Naive B cell (primary cell): ENCODE measurements around the gene LPP. TPM values are rescaled to one million over a fixed set of nuclear protein-coding genes. Genes with fewer than 3 reads are reported as not detected.
"Not testable (repeated sequence)": the region's sequence is repeated elsewhere in the genome, so short reads cannot be mapped to it uniquely, and the experiment has no call there.

Experiments used
- ATAC-seq, 2 donors: fragments of 150-1000 bp; cut with Tn5 transposase; 2 replicates each; pipeline ENCODE4 v1.10.0; 2021; ENCODE audit warnings: low read depth in 2 of 2, mild to moderate bottlenecking in 2 of 2, moderate library complexity in 2 of 2
- DNase-seq: peaks from one replicate; pipeline ENCODE4 v3.0.0; 2022
- H3K27ac Mint-ChIP-seq, 6 donors: one replicate each; pipeline ENCODE4 v1.8.0; 2020 to 2022; ENCODE audit warnings: mild to moderate bottlenecking in 6 of 6, mixed read lengths in 6 of 6, moderate library complexity in 5 of 6, inconsistent platforms in 2 of 6
- H3K27me3 Mint-ChIP-seq, 3 donors: one replicate each; pipeline ENCODE4 v1.8.0; 2021 to 2022; ENCODE audit warnings: mixed read lengths in 3 of 3, mild to moderate bottlenecking in 1 of 3
- H3K36me3 Mint-ChIP-seq, 2 donors: one replicate each; pipeline ENCODE4 v1.8.0; 2020 to 2022; ENCODE audit warnings: mixed read lengths in 2 of 2, inconsistent platforms in 1 of 2, mild to moderate bottlenecking in 1 of 2
- H3K4me1 Mint-ChIP-seq, 3 donors: one replicate each; pipeline ENCODE4 v1.8.0; 2020 to 2022; ENCODE audit warnings: mixed read lengths in 3 of 3, inconsistent platforms in 1 of 3, mild to moderate bottlenecking in 1 of 3, moderate library complexity in 1 of 3
- H3K4me3 Mint-ChIP-seq, 8 donors: one replicate each; pipeline ENCODE4 v1.8.0; 2020 to 2022; ENCODE audit warnings: mild to moderate bottlenecking in 8 of 8, mixed read lengths in 8 of 8, moderate library complexity in 8 of 8, inconsistent platforms in 2 of 8
- H3K9me3 Mint-ChIP-seq, 7 donors: one replicate each; pipeline ENCODE4 v1.8.0; 2020 to 2022; ENCODE audit warnings: mixed read lengths in 7 of 7, mild to moderate bottlenecking in 5 of 7, inconsistent platforms in 2 of 7, moderate library complexity in 1 of 7
- polyA plus RNA-seq, 6 donors: library from polyadenylated mRNA; unstranded; fragments of 300-500 nt; fragmentation: Illumina TruSeq; gene quantifications; one replicate each; pipeline ENCODE4 v1.2.3, GENCODE V29; 2021; ENCODE audit warnings: low read depth in 6 of 6

The LPP gene
- polyA plus RNA-seq, 6 donors from 2014 or later: 9.6 to 58.6 (median 25.4) TPM

DNA sequence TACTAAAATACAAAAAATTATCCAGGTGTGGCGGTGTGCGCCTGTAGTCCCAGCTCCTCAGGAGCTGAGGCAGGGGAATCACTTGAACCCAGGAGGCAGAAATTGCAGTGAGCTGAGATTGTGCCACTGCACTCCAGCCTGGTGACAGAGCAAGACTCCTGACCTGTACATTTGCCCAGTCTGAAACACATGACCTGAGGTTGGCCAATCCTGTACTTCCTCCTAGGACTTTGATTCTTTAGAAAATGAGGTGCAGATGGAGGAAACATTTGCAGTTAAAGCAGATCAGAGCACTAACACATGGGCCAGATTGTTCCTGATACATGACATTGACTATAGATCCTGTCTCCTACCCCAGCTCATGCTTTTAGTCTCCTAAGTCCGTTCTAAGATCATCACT lies 28.9 kb upstream of the LPP start:
- Mint-ChIP-seq H3K27ac (peak overlapping the region in 1 of 6 donors; percentile 42), H3K9me3 (no peaks in the 10 kb centered on the region), H3K27me3 (no peaks in the 10 kb centered on the region), H3K4me3 (peak overlapping the region in 1 of 8 donors; percentile 50), H3K36me3 (no peaks in the 10 kb centered on the region), H3K4me1 (peaks cover 19 to 27% (median 24%) of the 10 kb centered on the region in 3 donors)
- ATAC-seq (no peak), DNase-seq (no peak)

DNA sequence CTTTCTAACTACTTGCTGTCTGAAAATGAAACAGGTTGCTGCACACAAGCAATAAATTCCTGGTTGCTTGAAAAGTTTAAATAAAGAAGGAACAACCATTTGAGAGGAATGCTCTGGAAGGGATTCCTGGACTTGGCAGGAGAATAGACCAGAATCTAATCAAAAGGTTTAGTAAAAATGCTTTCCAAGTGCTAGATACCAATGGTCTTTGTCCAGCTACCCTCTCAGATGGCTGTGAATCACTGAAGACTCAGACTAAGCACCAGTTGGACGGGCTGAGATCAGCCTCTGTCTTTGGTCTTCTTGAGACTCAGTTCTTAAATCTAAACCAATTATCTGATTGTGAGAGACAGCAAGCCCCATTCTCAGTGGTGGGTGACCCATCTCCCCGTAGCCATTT lies 27.7 kb upstream of the LPP start:
- ATAC-seq (no peak), DNase-seq (no peak)
- H3K4me3 Mint-ChIP-seq: no peak overlapping the region
- H3K27ac Mint-ChIP-seq: peak overlapping the region in 1 of 6 donors; percentile 54
- peaks cover 19 to 27% (median 24%) of the 10 kb centered on the region in 3 donors for H3K4me1 Mint-ChIP-seq
- H3K27me3 Mint-ChIP-seq: no peaks in the 10 kb centered on the region
- H3K36me3 Mint-ChIP-seq: no peaks in the 10 kb centered on the region
- H3K9me3 Mint-ChIP-seq: no peaks in the 10 kb centered on the region

DNA sequence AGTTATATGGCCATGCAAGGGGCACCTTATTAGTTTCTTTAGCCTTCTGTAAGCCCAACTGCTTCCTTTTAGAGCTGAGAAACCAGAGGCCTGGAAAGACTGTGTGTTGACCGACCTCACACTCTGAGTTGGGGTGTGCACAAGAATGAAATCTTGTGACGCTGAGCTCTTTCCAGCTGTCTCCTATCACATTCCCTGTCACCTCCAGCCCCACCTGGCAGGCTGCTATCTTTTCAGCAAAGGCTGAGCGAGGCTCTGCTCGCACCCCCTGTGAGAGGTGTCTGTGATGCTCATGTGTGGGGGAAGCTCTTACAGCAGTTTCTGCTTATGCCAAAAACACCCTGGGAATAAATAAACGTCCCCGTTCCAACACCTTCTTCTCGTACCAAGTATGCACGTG lies 27.0 kb upstream of the LPP start:
- Mint-ChIP-seq H3K27ac (peak overlapping the region in 1 of 6 donors; percentile 24), H3K36me3 (no peaks in the 10 kb centered on the region), H3K9me3 (no peaks in the 10 kb centered on the region), H3K4me3 (no peak overlapping the region), H3K4me1 (peaks cover 17 to 26% (median 24%) of the 10 kb centered on the region in 3 donors), H3K27me3 (no peaks in the 10 kb centered on the region)
- no peak for ATAC-seq
- DNase-seq: no peak

DNA sequence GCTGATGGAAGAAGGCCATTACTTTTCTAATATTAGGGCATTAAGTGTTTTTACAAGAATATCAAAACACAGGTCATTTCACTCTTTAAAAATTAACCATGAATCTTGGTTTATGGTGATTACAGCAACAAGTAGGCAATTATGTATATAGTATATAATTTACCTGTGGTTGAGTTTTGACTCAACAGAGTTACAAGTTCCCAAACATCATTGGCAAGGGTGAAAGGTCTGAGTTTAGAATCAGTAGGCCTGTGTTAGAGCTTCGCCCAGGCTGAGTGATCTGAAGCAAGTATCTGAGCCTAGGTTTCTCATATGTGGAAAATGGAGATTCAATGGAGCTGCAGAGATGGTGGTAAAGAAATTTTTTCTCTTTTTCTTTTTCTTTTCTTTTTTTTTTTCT lies 25.1 kb upstream of the LPP start:
- ATAC-seq: no peak
- DNase-seq: no peak
- Mint-ChIP-seq H3K36me3 (peaks cover 0 to under 1% of the 10 kb centered on the region in 2 donors), H3K27ac (no peak overlapping the region), H3K27me3 (no peaks in the 10 kb centered on the region), H3K4me3 (no peak overlapping the region), H3K9me3 (no peaks in the 10 kb centered on the region), H3K4me1 (peaks cover 3 to 6% (median 4%) of the 10 kb centered on the region in 3 donors)

DNA sequence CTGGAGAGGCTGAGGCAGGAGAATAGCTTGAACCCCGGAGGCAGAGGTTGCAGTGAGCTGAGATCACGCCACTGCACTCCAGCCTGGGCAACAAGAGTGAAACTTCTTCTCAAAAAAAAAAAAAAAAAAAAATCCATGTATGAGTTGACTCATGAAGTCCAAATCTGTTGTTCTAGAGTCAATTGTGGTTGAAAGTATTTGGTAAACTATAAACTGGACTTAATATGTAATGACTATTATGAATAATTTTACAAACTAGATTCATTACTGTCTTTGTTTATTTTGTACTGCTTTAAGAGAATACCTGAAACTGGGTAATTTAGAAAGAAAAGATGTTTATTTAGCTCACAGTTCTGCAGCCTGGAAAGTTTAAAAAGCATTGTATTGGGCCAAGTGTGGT lies 22.9 kb upstream of the LPP start:
- not testable (repeated sequence) for H3K27ac Mint-ChIP-seq, ATAC-seq, DNase-seq, H3K36me3 Mint-ChIP-seq, H3K4me3 Mint-ChIP-seq, H3K4me1 Mint-ChIP-seq, H3K9me3 Mint-ChIP-seq, H3K27me3 Mint-ChIP-seq

DNA sequence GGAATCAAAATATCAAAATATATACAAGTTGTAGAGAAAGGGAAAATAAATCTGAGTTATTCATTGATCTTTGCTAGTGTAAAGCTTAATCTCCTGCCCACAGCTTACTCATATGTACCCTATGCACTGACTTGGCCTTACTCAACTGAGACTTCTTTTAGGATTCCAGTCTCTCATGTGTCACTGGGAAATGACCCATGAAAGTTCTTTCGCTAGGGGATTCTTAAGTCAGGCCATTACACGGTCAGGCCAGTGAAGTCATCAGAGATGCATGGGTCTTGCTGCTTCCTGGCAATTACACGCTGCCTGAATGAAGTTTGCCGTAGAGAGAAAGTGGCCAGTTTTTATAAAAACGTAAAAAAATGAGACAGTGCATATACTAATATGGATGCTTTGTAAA lies 20.7 kb upstream of the LPP start:
- Mint-ChIP-seq H3K9me3 (no peaks in the 10 kb centered on the region), H3K27me3 (no peaks in the 10 kb centered on the region), H3K4me1 (peaks cover 12 to 23% (median 21%) of the 10 kb centered on the region in 3 donors), H3K36me3 (peaks cover 0 to 4% of the 10 kb centered on the region in 2 donors), H3K27ac (no peak overlapping the region), H3K4me3 (no peak overlapping the region)
- DNase-seq: no peak
- ATAC-seq: no peak

DNA sequence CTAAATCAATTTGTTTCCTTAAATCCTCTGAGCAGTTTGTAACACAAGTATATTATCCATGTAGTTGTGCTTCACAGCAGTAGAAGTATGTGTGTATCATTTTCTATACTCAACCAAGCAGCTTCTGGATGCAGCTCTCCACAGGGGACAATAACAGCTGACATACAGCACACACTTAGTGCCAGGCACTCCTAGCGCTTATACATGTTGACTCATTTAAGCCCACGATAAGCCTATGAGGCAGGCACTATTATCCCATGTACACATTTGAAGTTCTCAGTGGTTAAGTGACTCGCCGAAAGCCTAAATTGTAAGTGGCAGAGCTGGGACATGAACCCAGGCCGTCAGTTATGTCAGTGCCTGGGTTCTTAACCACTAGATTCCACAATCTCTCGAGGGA lies 20.3 kb upstream of the LPP start:
- Mint-ChIP-seq H3K27ac (no peak overlapping the region), H3K36me3 (peaks cover 0 to 4% of the 10 kb centered on the region in 2 donors), H3K27me3 (no peaks in the 10 kb centered on the region), H3K4me1 (peaks cover 12 to 27% (median 21%) of the 10 kb centered on the region in 3 donors), H3K4me3 (no peak overlapping the region), H3K9me3 (no peaks in the 10 kb centered on the region)
- no peak for DNase-seq
- no peak for ATAC-seq

DNA sequence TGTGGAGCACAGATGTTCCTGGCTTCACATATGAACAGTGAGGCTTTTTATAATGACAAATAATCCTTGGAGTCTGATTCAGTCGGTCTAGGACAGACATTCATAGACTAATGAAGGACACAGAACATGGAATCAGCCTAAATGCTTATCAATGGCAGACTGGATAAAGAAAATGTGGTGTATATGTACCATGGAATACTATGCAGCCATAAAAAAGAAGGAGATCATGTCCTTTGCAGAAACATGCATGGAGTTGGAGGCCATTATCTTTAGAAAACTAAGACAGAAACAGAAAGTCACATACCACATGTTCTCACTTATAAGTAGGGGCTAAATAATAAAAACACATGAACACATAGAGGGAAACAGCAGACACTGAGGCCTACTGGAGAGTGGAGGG lies 19.9 kb upstream of the LPP start:
- no peak for ATAC-seq
- no peaks in the 10 kb centered on the region for H3K27me3 Mint-ChIP-seq
- H3K4me3 Mint-ChIP-seq: no peak overlapping the region
- DNase-seq: no peak
- H3K9me3 Mint-ChIP-seq: no peaks in the 10 kb centered on the region
- H3K36me3 Mint-ChIP-seq: peaks cover 0 to 4% of the 10 kb centered on the region in 2 donors
- H3K27ac Mint-ChIP-seq: no peak overlapping the region
- H3K4me1 Mint-ChIP-seq: peaks cover 16 to 31% (median 21%) of the 10 kb centered on the region in 3 donors

DNA sequence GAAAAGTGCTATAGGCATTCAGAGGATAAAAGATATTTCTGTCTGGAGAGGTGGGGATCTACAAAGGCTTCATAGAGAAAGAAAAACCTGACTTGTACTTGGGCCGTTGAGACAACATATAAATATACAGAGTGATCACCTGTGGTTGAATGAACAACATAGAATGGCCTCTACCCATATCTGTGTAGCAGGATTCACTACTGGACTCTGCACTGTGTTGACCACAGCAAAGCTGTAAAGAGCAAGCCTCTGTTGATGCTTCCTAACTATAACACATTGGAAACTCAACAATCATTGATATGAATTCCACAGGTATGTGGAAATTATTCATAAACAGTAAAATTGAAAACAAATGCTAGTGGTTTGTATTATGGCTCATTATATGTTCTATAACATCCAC lies 19.1 kb upstream of the LPP start:
- ATAC-seq (no peak), DNase-seq (no peak)
- Mint-ChIP-seq H3K27ac (no peak overlapping the region), H3K27me3 (no peaks in the 10 kb centered on the region), H3K4me1 (peaks cover 17 to 33% (median 21%) of the 10 kb centered on the region in 3 donors), H3K9me3 (no peaks in the 10 kb centered on the region), H3K4me3 (no peak overlapping the region), H3K36me3 (peaks cover 0 to 4% of the 10 kb centered on the region in 2 donors)

DNA sequence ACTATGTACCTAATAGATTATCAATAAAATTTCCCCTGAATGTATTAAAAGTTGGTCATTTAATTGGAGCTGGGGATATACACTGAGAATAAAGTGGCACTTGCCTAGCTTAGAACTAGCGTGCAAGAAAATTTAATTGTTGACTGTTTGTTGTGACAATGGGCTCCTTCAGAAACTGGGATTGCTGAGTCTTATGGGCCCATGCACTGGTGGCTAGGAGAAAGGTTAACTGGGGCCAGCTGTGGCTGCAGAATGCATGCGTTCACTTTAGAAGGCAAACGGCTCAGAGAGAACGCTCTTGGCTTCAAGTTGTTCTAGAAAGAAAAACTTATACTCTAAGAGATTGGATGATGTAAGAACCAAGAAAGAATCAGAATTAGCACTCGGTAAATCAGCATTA lies 18.7 kb upstream of the LPP start:
- Mint-ChIP-seq H3K9me3 (no peaks in the 10 kb centered on the region), H3K27ac (no peak overlapping the region), H3K27me3 (no peaks in the 10 kb centered on the region), H3K4me3 (no peak overlapping the region), H3K4me1 (peaks cover 17 to 33% (median 21%) of the 10 kb centered on the region in 3 donors), H3K36me3 (peaks cover 0 to 4% of the 10 kb centered on the region in 2 donors)
- no peak for DNase-seq
- ATAC-seq: no peak

DNA sequence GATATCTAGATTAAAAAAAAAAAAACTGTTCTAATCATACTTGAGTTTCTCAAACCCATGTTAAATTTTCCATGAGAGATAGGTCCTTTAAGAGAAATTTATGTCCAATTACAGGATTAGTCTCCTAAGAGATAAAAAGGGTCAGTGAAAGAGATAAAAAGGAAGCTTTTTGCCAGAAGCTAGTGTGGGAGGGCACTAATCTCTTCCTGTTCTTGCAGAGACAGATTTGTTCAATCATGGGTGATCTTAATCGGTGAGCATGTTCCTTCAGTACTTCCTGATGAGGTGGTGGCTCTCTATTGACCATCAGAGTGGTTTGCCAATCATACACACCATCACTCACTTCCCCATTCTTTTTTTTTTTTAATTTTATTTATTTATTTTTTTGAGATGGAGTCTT lies 16.9 kb upstream of the LPP start:
- Mint-ChIP-seq H3K4me1 (peaks cover 17 to 34% (median 21%) of the 10 kb centered on the region in 3 donors), H3K27ac (peak overlapping the region in 1 of 6 donors; percentile 6), H3K27me3 (no peaks in the 10 kb centered on the region), H3K9me3 (no peaks in the 10 kb centered on the region), H3K4me3 (peak overlapping the region in 3 of 8 donors; percentile 26 to 80 (median 35)), H3K36me3 (peaks cover 0 to 4% of the 10 kb centered on the region in 2 donors)
- ATAC-seq: peak; percentile 83 to 89
- peak; percentile 31 for DNase-seq

DNA sequence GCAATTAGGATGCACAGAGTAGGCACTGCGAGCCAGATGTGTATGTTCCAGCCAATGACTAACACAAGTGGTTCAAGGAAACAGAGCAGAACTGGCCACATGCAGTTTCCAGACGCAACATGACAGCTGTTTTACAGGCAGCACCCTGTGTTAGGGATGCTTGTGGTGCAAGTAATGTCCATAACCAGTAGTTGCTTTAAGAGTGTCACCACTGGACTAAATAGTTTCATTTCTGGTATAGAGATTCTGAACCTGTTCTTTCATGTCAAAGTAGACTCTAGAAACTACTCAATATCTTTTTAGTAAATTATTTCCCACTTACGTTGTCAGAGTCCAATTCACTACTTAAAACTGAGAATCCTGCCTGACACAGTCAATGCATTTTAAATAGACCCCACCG lies 14.5 kb upstream of the LPP start:
- no peaks in the 10 kb centered on the region for H3K36me3 Mint-ChIP-seq
- H3K27ac Mint-ChIP-seq: no peak overlapping the region
- ATAC-seq (no peak), DNase-seq (no peak)
- H3K4me1 Mint-ChIP-seq: peaks cover 21 to 38% (median 24%) of the 10 kb centered on the region in 3 donors
- H3K4me3 Mint-ChIP-seq: no peak overlapping the region
- peaks cover 0 to 2% (median 0%) of the 10 kb centered on the region in 7 donors for H3K9me3 Mint-ChIP-seq
- H3K27me3 Mint-ChIP-seq: no peaks in the 10 kb centered on the region

DNA sequence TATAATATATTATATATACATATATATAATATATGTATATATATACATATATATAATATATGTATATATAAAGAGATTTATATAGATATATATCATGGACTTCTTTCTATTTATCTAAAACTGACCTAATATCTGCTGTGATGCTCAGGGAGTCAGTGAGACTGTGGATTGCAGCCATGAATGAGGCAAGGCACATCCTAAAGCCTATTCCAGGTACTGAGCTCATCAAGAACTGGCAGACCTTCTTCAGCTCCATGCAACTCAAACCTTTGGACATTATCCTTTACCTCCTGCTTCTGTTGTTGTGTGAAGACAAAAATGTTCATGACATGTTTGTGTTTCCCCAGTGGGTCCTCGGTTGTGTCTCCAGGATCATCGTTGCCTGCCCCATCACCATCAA lies 7.7 kb upstream of the LPP start:
- Mint-ChIP-seq H3K36me3 (peaks cover 0 to 8% of the 10 kb centered on the region in 2 donors), H3K9me3 (peaks cover 0 to 6% (median 0%) of the 10 kb centered on the region in 7 donors), H3K4me1 (peaks cover 9 to 18% (median 13%) of the 10 kb centered on the region in 3 donors), H3K4me3 (no peak overlapping the region), H3K27ac (no peak overlapping the region), H3K27me3 (no peaks in the 10 kb centered on the region)
- DNase-seq (no peak), ATAC-seq (no peak)

DNA sequence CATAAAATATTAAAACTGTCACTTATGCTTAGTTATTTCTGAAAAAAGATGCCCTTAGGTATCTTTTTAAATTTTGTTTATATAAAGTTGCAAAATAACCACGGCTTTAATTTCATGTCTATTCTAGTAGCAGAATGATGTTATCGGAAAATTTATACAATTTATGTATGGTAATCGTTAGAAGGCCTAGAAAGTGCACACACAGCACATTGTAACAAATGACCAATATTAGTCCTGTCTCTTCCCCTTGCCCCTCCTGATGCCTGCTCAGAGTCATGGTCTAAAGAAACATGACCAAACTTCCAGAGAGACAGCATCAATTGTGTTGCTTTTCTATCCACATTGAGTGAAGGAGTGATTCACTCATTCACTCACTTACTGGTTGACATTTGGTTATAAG lies 6.2 kb upstream of the LPP start:
- DNase-seq (no peak), ATAC-seq (no peak)
- Mint-ChIP-seq H3K27me3 (no peaks in the 10 kb centered on the region), H3K4me3 (no peak overlapping the region), H3K36me3 (peaks cover 0 to 8% of the 10 kb centered on the region in 2 donors), H3K4me1 (peaks cover 8 to 23% (median 22%) of the 10 kb centered on the region in 3 donors), H3K27ac (peak overlapping the region in 1 of 6 donors; percentile 9), H3K9me3 (peaks cover 0 to 6% (median 0%) of the 10 kb centered on the region in 7 donors)

DNA sequence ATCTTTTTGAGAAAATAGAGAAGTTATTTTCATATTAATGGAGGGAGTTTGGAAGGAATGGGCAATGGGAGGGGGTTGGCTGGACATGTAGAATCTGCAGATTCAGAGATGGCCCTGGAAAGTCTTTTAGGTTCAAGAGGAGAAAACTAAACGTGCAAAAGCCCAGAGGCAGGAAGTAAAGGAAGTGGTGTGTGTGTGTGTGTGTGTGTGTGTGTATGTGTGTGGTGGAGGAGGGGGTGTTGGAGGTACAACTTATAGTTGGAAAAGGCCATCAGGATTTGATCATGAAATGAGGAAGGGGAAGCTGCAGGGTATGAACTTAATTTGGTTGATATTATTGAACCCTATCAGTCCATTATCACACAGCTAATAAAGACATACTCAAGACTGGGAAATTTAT lies 5.6 kb upstream of the LPP start:
- DNase-seq: no peak
- Mint-ChIP-seq H3K4me1 (peaks cover 10 to 27% (median 25%) of the 10 kb centered on the region in 3 donors), H3K27ac (peak overlapping the region in 1 of 6 donors; percentile 64), H3K9me3 (peaks cover 0 to 6% (median 0%) of the 10 kb centered on the region in 7 donors), H3K4me3 (no peak overlapping the region), H3K27me3 (no peaks in the 10 kb centered on the region), H3K36me3 (peaks cover 0 to 8% of the 10 kb centered on the region in 2 donors)
- no peak for ATAC-seq
